Tibial nerve (tissue), 4 donors: ENCODE data around the gene C1orf198. TPM values are rescaled to one million over a fixed set of nuclear protein-coding genes. Genes with fewer than 3 reads are reported as not detected.

Source experiments
- DNase-seq, 2 donors: peaks; one replicate each; pipeline ENCODE4 v3.0.0-alpha.2; 2019; ENCODE audit warnings: low spot score in 2 of 2
- H3K27ac ChIP-seq, 4 donors: fragments of 200-600 bp; sonication (generic) in 3 of 4; one replicate each; pipeline ENCODE4 v1.5.1; 2017 to 2019; ENCODE audit warnings: mild to moderate bottlenecking in 1 of 4
- H3K27me3 ChIP-seq, 2 donors: fragments of 200-600 bp; sonication (generic) in 1 of 2; one replicate each; pipeline versions ENCODE4 v1.5.1 to v1.6.0; 2017 to 2019
- H3K36me3 ChIP-seq, 3 donors: fragments of 200-600 bp; sonication (generic); one replicate each; pipeline ENCODE4 v1.5.1; 2018 to 2019
- H3K4me1 ChIP-seq, 4 donors: fragments of 200-600 bp; sonication (generic) in 3 of 4; one replicate each; pipeline ENCODE4 v1.5.1; 2017 to 2019
- H3K4me3 ChIP-seq, 4 donors: fragments of 200-600 bp; sonication (generic) in 3 of 4; one replicate each; pipeline ENCODE4 v1.5.1; 2017 to 2019; ENCODE audit warnings: mild to moderate bottlenecking in 1 of 4, moderate library complexity in 1 of 4
- H3K9me3 ChIP-seq, 4 donors: fragments of 200-600 bp; sonication (generic) in 3 of 4; one replicate each; pipeline ENCODE4 v1.5.1; 2017 to 2019
- CTCF ChIP-seq, 5 experiments: fragments of 200-600 bp in 3 of 5; fragments of 450-650 bp in 2 of 5; sonication (generic) in 3 of 5; IDR thresholded peaks; one replicate each; pipeline ENCODE4 v1.5.1; 2016 to 2019; ENCODE audit warnings: antibody characterized with exemption in 5 of 5, mild to moderate bottlenecking in 3 of 5, moderate library complexity in 2 of 5
- EP300 ChIP-seq, 2 donors: sonication (generic); formaldehyde crosslinking; IDR thresholded peaks; one replicate each; pipeline ENCODE4 v1.6.1; 2017; ENCODE audit warnings: antibody characterized with exemption in 2 of 2, mild to moderate bottlenecking in 1 of 2
- POLR2A ChIP-seq, 2 donors: fragments of 450-650 bp; IDR thresholded peaks; one replicate each; pipeline ENCODE4 v1.6.1; 2017; ENCODE audit warnings: antibody characterized with exemption in 2 of 2, mild to moderate bottlenecking in 2 of 2, moderate library complexity in 2 of 2
- WGBS, 2 donors: methylation state at CpG; one replicate each; pipeline ENCODE4 v1.1.5; 2018; 5-methylcytosine and 5-hydroxymethylcytosine counted together
- total RNA-seq, 4 donors: library from RNA; depleted of rRNA; stranded (reverse); fragments of >200 nt; gene quantifications; one replicate each; pipeline ENCODE4 v1.1.0, GENCODE V29; 2016

C1orf198 gene
- total RNA-seq, 4 donors from 2014 or later, result 91.9 to 162 (median 113) TPM

GRCh38 chr1:230861970-230862595 is 6.2 kb downstream of the C1orf198 start:
- Histone ChIP-seq H3K27me3 (no peaks in the 10 kb centered on the region), H3K4me1 (peaks cover 3 to 97% (median 53%) of the 10 kb centered on the region in 4 donors), H3K36me3 (no peaks in the 10 kb centered on the region), H3K9me3 (no peaks in the 10 kb centered on the region), H3K27ac (peak overlapping the region; percentile 7 to 95 (median 70)), H3K4me3 (no peak overlapping the region)
- no peak for DNase-seq
- TF ChIP-seq EP300 (IDR thresholded peaks at IDR 0.05) (no peak), CTCF (IDR thresholded peaks at IDR 0.05) (no peak), POLR2A (IDR thresholded peaks at IDR 0.05) (no peak)
- 48 to 52% methylated on average over 4 of the region's 4 CpGs for WGBS, 2 donors

- Histone ChIP-seq H3K27me3 (no peaks in the 10 kb centered on the region), H3K27ac (peak overlapping the region; percentile 7 to 95 (median 70)), H3K9me3 (no peaks in the 10 kb centered on the region), H3K36me3 (no peaks in the 10 kb centered on the region), H3K4me3 (no peak overlapping the region), H3K4me1 (peaks cover 3 to 98% (median 54%) of the 10 kb centered on the region in 4 donors)
- DNase-seq, result no peak
- 76 to 78% methylated on average over 13 of the region's 13 CpGs for WGBS, 2 donors
- TF ChIP-seq CTCF (IDR thresholded peaks at IDR 0.05), result peak in 1 of 5 experiments; percentile 25
- TF ChIP-seq EP300 (IDR thresholded peaks at IDR 0.05), result no peak
Observed at GRCh38 chr1:230861489-230861888, 6.8 kb downstream of the C1orf198 start.

- Histone ChIP-seq H3K9me3 (no peaks in the 10 kb centered on the region), H3K27me3 (no peaks in the 10 kb centered on the region), H3K4me1 (peaks cover 3 to 98% (median 54%) of the 10 kb centered on the region in 4 donors), H3K36me3 (no peaks in the 10 kb centered on the region), H3K4me3 (no peak overlapping the region), H3K27ac (peak overlapping the region in 3 of 4 donors; percentile 11 to 95 (median 93))
- no peak for DNase-seq
- TF ChIP-seq CTCF (IDR thresholded peaks at IDR 0.05), result no peak
- no peak for TF ChIP-seq POLR2A (IDR thresholded peaks at IDR 0.05)
- no peak for TF ChIP-seq EP300 (IDR thresholded peaks at IDR 0.05)
- 62 to 67% methylated on average over 9 of the region's 9 CpGs for WGBS, 2 donors
Observed at GRCh38 chr1:230860617-230861384, 7.5 kb downstream of the C1orf198 start.

GRCh38 chr1:230858918-230859729 is 9.2 kb downstream of the C1orf198 start:
- Histone ChIP-seq H3K4me1 (peaks cover 3 to 98% (median 53%) of the 10 kb centered on the region in 4 donors), H3K4me3 (no peak overlapping the region), H3K9me3 (no peaks in the 10 kb centered on the region), H3K27ac (peak overlapping the region; percentile 11 to 95 (median 75)), H3K36me3 (peaks cover 0 to 10% (median 0%) of the 10 kb centered on the region in 3 donors), H3K27me3 (no peaks in the 10 kb centered on the region)
- peak in 1 of 2 donors; percentile 93 for TF ChIP-seq EP300 (IDR thresholded peaks at IDR 0.05)
- peak in 1 of 5 experiments; percentile 15 for TF ChIP-seq CTCF (IDR thresholded peaks at IDR 0.05)
- TF ChIP-seq POLR2A (IDR thresholded peaks at IDR 0.05), result no peak
- 27 to 35% methylated on average over 12 of the region's 12 CpGs for WGBS, 2 donors
- DNase-seq, result peak; percentile 35 to 37
